Naive B cell (primary cell): ENCODE results near the gene IDUA. TPM values are rescaled to one million over a fixed set of nuclear protein-coding genes. Genes with fewer than 3 reads are reported as not detected.

Experiments used
- ATAC-seq, 2 donors: fragments of 150-1000 bp; cut with Tn5 transposase; 2 replicates each; pipeline ENCODE4 v1.10.0; 2021; ENCODE audit warnings: low read depth in 2 of 2, mild to moderate bottlenecking in 2 of 2, moderate library complexity in 2 of 2
- DNase-seq: peaks from one replicate; pipeline ENCODE4 v3.0.0; 2022
- H3K27ac Mint-ChIP-seq, 6 donors: one replicate each; pipeline ENCODE4 v1.8.0; 2020 to 2022; ENCODE audit warnings: mild to moderate bottlenecking in 6 of 6, mixed read lengths in 6 of 6, moderate library complexity in 5 of 6, inconsistent platforms in 2 of 6
- H3K27me3 Mint-ChIP-seq, 3 donors: one replicate each; pipeline ENCODE4 v1.8.0; 2021 to 2022; ENCODE audit warnings: mixed read lengths in 3 of 3, mild to moderate bottlenecking in 1 of 3
- H3K36me3 Mint-ChIP-seq, 2 donors: one replicate each; pipeline ENCODE4 v1.8.0; 2020 to 2022; ENCODE audit warnings: mixed read lengths in 2 of 2, inconsistent platforms in 1 of 2, mild to moderate bottlenecking in 1 of 2
- H3K4me1 Mint-ChIP-seq, 3 donors: one replicate each; pipeline ENCODE4 v1.8.0; 2020 to 2022; ENCODE audit warnings: mixed read lengths in 3 of 3, inconsistent platforms in 1 of 3, mild to moderate bottlenecking in 1 of 3, moderate library complexity in 1 of 3
- H3K4me3 Mint-ChIP-seq, 8 donors: one replicate each; pipeline ENCODE4 v1.8.0; 2020 to 2022; ENCODE audit warnings: mild to moderate bottlenecking in 8 of 8, mixed read lengths in 8 of 8, moderate library complexity in 8 of 8, inconsistent platforms in 2 of 8
- H3K9me3 Mint-ChIP-seq, 7 donors: one replicate each; pipeline ENCODE4 v1.8.0; 2020 to 2022; ENCODE audit warnings: mixed read lengths in 7 of 7, mild to moderate bottlenecking in 5 of 7, inconsistent platforms in 2 of 7, moderate library complexity in 1 of 7
- polyA plus RNA-seq, 6 donors: library from polyadenylated mRNA; unstranded; fragments of 300-500 nt; fragmentation: Illumina TruSeq; gene quantifications; one replicate each; pipeline ENCODE4 v1.2.3, GENCODE V29; 2021; ENCODE audit warnings: low read depth in 6 of 6

IDUA gene
- polyA plus RNA-seq, 6 donors from 2014 or later: 2.2 to 8.3 (median 3.3) TPM

- Mint-ChIP-seq H3K4me1 (peaks cover 16 to 31% (median 18%) of the 10 kb centered on the region in 3 donors), H3K27ac (no peak overlapping the region), H3K36me3 (no peaks in the 10 kb centered on the region), H3K9me3 (peaks cover 0 to 2% (median 0%) of the 10 kb centered on the region in 7 donors), H3K4me3 (peak overlapping the region in 1 of 8 donors; percentile 32), H3K27me3 (peaks cover 14 to 74% (median 26%) of the 10 kb centered on the region in 3 donors)
- DNase-seq (no peak), ATAC-seq (no peak)
These were observed 13.9 kb downstream of the IDUA start for GRCh38 chr4:1000686-1001260.

DNA sequence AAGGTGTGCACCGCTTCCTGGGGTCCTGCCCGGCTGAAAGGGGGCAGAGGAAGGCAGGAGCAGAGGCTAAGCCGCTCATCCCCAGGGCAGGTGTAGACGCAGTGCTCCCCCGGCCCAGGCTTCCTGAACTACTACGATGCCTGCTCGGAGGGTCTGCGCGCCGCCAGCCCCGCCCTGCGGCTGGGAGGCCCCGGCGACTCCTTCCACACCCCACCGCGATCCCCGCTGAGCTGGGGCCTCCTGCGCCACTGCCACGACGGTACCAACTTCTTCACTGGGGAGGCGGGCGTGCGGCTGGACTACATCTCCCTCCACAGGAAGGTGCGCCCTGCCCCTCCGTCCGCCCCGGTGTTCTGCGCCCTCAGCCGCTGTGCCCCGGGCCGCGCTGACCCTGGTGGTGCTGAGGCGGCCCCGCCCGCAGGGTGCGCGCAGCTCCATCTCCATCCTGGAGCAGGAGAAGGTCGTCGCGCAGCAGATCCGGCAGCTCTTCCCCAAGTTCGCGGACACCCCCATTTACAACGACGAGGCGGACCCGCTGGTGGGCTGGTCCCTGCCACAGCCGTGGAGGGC is 14.8 kb downstream of the IDUA start:
- Mint-ChIP-seq H3K36me3 (peaks cover 0 to 1% of the 10 kb centered on the region in 2 donors), H3K9me3 (peaks cover 0 to 2% (median 0%) of the 10 kb centered on the region in 7 donors), H3K4me3 (peak overlapping the region in 3 of 8 donors; percentile 10 to 44 (median 32)), H3K4me1 (peaks cover 16 to 26% (median 18%) of the 10 kb centered on the region in 3 donors), H3K27ac (no peak overlapping the region), H3K27me3 (peaks cover 19 to 74% (median 30%) of the 10 kb centered on the region in 3 donors)
- ATAC-seq (no peak), DNase-seq (no peak)

- no peak overlapping the region for H3K27ac Mint-ChIP-seq
- ATAC-seq (peak; percentile 23 to 44), DNase-seq (no peak)
- peaks cover 3 to 7% of the 10 kb centered on the region in 2 donors for H3K36me3 Mint-ChIP-seq
- H3K4me1 Mint-ChIP-seq: peaks cover 14 to 26% (median 18%) of the 10 kb centered on the region in 3 donors
- peak overlapping the region in 1 of 8 donors; percentile 52 for H3K4me3 Mint-ChIP-seq
- H3K9me3 Mint-ChIP-seq: peaks cover 0 to 5% (median 0%) of the 10 kb centered on the region in 7 donors
- peaks cover 24 to 74% (median 30%) of the 10 kb centered on the region in 3 donors for H3K27me3 Mint-ChIP-seq
These were observed 15.3 kb downstream of the IDUA start for GRCh38 chr4:1002131-1002630.

DNA sequence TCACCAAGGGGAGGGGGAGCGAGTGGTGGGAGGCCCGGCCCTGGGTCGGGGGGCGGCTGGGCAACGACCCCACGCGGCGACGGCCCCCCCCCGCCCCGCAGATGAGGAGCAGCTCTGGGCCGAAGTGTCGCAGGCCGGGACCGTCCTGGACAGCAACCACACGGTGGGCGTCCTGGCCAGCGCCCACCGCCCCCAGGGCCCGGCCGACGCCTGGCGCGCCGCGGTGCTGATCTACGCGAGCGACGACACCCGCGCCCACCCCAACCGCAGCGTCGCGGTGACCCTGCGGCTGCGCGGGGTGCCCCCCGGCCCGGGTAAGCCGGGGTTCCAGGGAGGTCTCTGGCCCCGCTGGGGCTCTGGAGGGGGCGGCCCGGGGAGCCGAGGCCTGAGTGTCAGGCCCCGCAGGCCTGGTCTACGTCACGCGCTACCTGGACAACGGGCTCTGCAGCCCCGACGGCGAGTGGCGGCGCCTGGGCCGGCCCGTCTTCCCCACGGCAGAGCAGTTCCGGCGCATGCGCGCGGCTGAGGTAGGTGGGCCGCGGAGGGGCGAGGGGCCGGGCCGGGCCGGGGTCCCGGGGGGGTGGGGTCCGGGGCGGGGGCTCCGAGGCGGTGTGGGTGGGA is 15.9 kb downstream of the IDUA start:
- Mint-ChIP-seq H3K27ac (no peak overlapping the region), H3K27me3 (peaks cover 28 to 78% (median 35%) of the 10 kb centered on the region in 3 donors), H3K36me3 (peaks cover 3 to 7% of the 10 kb centered on the region in 2 donors), H3K4me1 (peaks cover 13 to 25% (median 18%) of the 10 kb centered on the region in 3 donors), H3K4me3 (no peak overlapping the region), H3K9me3 (peaks cover 0 to 6% (median 0%) of the 10 kb centered on the region in 7 donors)
- DNase-seq: no peak
- ATAC-seq: peak in 1 of 2 donors; percentile 11

GRCh38 chr4:1003271-1004070 is 16.6 kb downstream of the IDUA start:
- DNase-seq: no peak
- peak in 1 of 2 donors; percentile 20 for ATAC-seq
- H3K9me3 Mint-ChIP-seq: peaks cover 0 to 6% (median 0%) of the 10 kb centered on the region in 7 donors
- H3K4me3 Mint-ChIP-seq: peak overlapping the region in 2 of 8 donors; percentile 23 to 42
- H3K27ac Mint-ChIP-seq: no peak overlapping the region
- H3K36me3 Mint-ChIP-seq: peaks cover 3 to 7% of the 10 kb centered on the region in 2 donors
- H3K27me3 Mint-ChIP-seq: peaks cover 27 to 78% (median 35%) of the 10 kb centered on the region in 3 donors
- H3K4me1 Mint-ChIP-seq: peaks cover 10 to 18% (median 11%) of the 10 kb centered on the region in 3 donors

- Mint-ChIP-seq H3K27ac (peak overlapping the region in 1 of 6 donors; percentile 29), H3K9me3 (peaks cover 0 to 6% (median 0%) of the 10 kb centered on the region in 7 donors), H3K36me3 (peaks cover 3 to 7% of the 10 kb centered on the region in 2 donors), H3K4me3 (no peak overlapping the region), H3K27me3 (peaks cover 30 to 78% (median 35%) of the 10 kb centered on the region in 3 donors), H3K4me1 (peaks cover 10 to 18% (median 11%) of the 10 kb centered on the region in 3 donors)
- no peak for DNase-seq
- ATAC-seq: no peak
These were observed 17.2 kb downstream of the IDUA start for GRCh38 chr4:1004071-1004418.

GRCh38 chr4:1004557-1005485 is 18.0 kb downstream of the IDUA start:
- peaks cover 0 to 5% (median 0%) of the 10 kb centered on the region in 7 donors for H3K9me3 Mint-ChIP-seq
- DNase-seq: no peak
- no peak overlapping the region for H3K27ac Mint-ChIP-seq
- peaks cover 27 to 74% (median 30%) of the 10 kb centered on the region in 3 donors for H3K27me3 Mint-ChIP-seq
- H3K4me1 Mint-ChIP-seq: peaks cover 9 to 16% (median 9%) of the 10 kb centered on the region in 3 donors
- ATAC-seq: no peak
- H3K4me3 Mint-ChIP-seq: peak overlapping the region in 1 of 8 donors; percentile 80
- peaks cover 3 to 7% of the 10 kb centered on the region in 2 donors for H3K36me3 Mint-ChIP-seq

GRCh38 chr4:1006856-1007255 is 20.0 kb downstream of the IDUA start:
- Mint-ChIP-seq H3K27me3 (peaks cover 27 to 61% (median 30%) of the 10 kb centered on the region in 3 donors), H3K27ac (peak overlapping the region in 1 of 6 donors; percentile 78), H3K4me1 (peaks cover 14 to 16% (median 15%) of the 10 kb centered on the region in 3 donors), H3K9me3 (peaks cover 0 to 5% (median 0%) of the 10 kb centered on the region in 7 donors), H3K4me3 (peak overlapping the region in 1 of 8 donors; percentile 33), H3K36me3 (peaks cover 3 to 7% of the 10 kb centered on the region in 2 donors)
- ATAC-seq (no peak), DNase-seq (no peak)

DNA sequence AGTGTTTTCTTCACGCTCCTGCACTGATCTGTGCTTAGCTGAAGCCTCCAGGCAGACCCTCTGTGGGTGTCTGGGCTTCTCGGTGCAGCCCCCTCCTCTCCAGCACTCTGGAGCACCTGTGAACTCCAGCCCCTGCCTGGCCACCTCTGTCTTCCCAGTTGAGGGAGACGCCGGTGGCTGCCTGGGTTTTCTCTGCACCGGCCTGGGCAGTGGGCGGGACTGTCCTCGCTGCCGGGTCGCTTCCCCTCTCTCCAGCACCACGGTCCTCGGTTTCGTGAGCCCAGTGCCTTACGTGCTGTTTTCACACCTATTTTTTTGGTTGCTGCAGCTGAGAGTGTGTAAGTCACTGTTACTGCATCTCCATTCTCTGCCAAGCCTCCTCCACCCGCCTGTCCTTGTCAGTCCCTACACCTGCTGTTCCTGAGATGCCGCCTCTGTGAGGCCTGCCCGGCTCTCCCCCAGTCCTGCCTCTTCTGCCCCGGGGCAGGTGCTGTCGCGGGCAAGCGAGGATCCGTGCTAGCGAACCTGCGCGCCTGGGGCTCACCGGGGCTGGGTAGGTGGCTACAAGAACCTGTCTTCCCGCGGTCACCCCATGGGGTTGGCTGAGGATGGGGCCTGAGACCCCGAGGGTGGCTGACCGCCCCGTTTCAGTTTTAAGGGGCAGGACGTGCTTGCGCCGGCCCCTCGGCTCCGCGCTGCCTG is 22.1 kb downstream of the IDUA start:
- peak overlapping the region in 3 of 6 donors; percentile 47 to 95 (median 76) for H3K27ac Mint-ChIP-seq
- peaks cover 27 to 49% (median 30%) of the 10 kb centered on the region in 3 donors for H3K27me3 Mint-ChIP-seq
- ATAC-seq (peak; percentile 8 to 11), DNase-seq (peak; percentile 41)
- peak overlapping the region; percentile 78 to 94 (median 84) for H3K4me3 Mint-ChIP-seq
- peaks cover 0 to 5% (median 0%) of the 10 kb centered on the region in 7 donors for H3K9me3 Mint-ChIP-seq
- H3K4me1 Mint-ChIP-seq: peaks cover 11 to 17% (median 16%) of the 10 kb centered on the region in 3 donors
- peaks cover 3 to 7% of the 10 kb centered on the region in 2 donors for H3K36me3 Mint-ChIP-seq

DNA sequence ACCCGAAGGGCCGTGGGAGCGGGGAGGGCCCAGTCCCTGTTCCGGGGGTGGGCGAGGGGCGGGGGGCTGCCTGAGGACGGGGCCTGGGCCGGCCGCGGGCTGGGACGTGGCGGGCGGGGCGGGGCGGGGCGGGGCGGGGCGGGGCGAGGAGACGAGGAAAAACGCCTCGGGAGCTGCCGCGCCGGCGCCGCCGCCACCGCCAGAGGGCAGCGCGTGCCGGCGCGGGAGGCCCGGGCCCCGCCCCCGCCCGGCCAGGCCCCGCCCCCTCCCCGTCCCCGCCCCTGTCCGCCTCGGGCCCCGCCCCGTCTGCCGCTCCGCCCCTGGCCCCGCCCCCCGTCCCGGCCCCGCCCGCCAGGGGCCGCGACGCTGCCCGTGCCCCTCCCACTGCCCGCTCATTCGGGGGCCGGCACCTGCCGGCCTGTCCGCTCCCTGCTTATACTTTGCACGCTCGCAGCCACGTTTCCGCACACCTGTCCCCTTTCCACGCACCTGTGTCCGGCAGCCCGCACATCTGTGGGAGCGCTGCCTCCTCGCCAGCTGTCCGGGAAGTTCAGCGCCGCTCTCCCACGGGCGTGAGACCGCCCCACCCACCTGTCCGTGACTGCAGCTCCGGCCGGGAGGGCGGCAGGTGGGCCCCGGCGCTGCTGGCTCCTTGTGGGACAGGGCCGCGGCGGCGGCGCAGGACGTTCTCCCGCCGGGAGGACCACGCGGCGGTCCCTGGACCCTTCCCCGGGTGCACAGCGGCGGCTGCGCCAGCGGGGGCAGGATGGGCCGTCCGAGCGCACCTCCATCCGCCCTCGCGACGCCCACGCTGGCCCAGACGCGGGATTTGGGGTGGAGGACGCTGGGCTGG is 22.9 kb downstream of the IDUA start:
- ATAC-seq (peak; percentile 45 to 56), DNase-seq (peak; percentile 73)
- peaks cover 27 to 41% (median 30%) of the 10 kb centered on the region in 3 donors for H3K27me3 Mint-ChIP-seq
- H3K4me1 Mint-ChIP-seq: peaks cover 11 to 18% (median 16%) of the 10 kb centered on the region in 3 donors
- peaks cover 0 to 5% (median 0%) of the 10 kb centered on the region in 7 donors for H3K9me3 Mint-ChIP-seq
- H3K36me3 Mint-ChIP-seq: peaks cover 3 to 7% of the 10 kb centered on the region in 2 donors
- peak overlapping the region in 3 of 6 donors; percentile 47 to 94 (median 84) for H3K27ac Mint-ChIP-seq
- H3K4me3 Mint-ChIP-seq: peak overlapping the region; percentile 86 to 95 (median 92)
